GM12878 (cell line): ENCODE measurements around the gene GGT5. TPM values are rescaled to one million over a fixed set of nuclear protein-coding genes. Genes with fewer than 3 reads are reported as not detected.

Experiments
- ATAC-seq: fragments of 200-7000 bp; cut with Tn5 transposase; 3 replicates; pipeline ENCODE4 v1.9.1; 2020; ENCODE audit warnings: mild to moderate bottlenecking, moderate library complexity
- BruUV-seq: library from RNA; stranded (reverse); fragments of 400-500 nt; replicated peaks from 2 replicates; lab custom pipeline; 2021; lab: Mats Ljungman, UMichigan
- CTCF ChIA-PET: fragments of 300-600 bp; sonication (Branson Sonifier 250); formaldehyde crosslinking; extraction: SDS; loops from one replicate; lab custom pipeline; 2021; ENCODE audit warnings: inconsistent platforms; lab: Yijun Ruan, JAX
- POLR2A ChIA-PET: fragments of 350-600 bp; formaldehyde crosslinking; extraction: SDS; loops from one replicate; lab custom pipeline; 2021; ENCODE audit warnings: inconsistent platforms; lab: Charles Lee
- RAD21 ChIA-PET: fragments of 300-600 bp; sonication (Branson Sonifier 250); formaldehyde crosslinking; loops from one replicate; lab custom pipeline; 2023; ENCODE audit warnings: antibody characterized with exemption; ENCODE audit not compliant: unreplicated experiment; lab: Charles Lee
- SMC1A ChIA-PET: fragments of 300-600 bp; sonication (Branson Sonifier 250); formaldehyde crosslinking; loops from one replicate; lab custom pipeline; 2023; ENCODE audit not compliant: unreplicated experiment, uncharacterized antibody; lab: Charles Lee
- DNase-seq: peaks from one replicate; pipeline ENCODE4 v3.0.0-alpha.2; 2011; ENCODE audit warnings: low read depth, low spot score
- FAIRE-seq: peaks from 3 replicates; lab custom pipeline; 2011; peaks lifted over from hg19 to GRCh38; lab: Jason Lieb, UNC
- H2AFZ ChIP-seq: 2 replicates; pipeline ENCODE4 v1.6.0; 2011; ENCODE audit warnings: low read depth, low read length, control low read depth; ENCODE audit not compliant: control insufficient read depth
- H3K27ac ChIP-seq: 2 replicates; pipeline ENCODE4 v1.5.1; 2011; ENCODE audit warnings: control low read depth; ENCODE audit not compliant: control insufficient read depth, insufficient read depth
- H3K27me3 ChIP-seq, 2 experiments: replicated peaks in 1 of 2; 2 replicates each; pipeline versions ENCODE4 v1.6.0 to v1.6.1; 2011; ENCODE audit warnings: low read length in 1 of 2; ENCODE audit not compliant: control insufficient read depth in 2 of 2, insufficient read depth in 2 of 2
- H3K36me3 ChIP-seq, 2 experiments: 2 replicates each; pipeline ENCODE4 v1.5.1; 2011; ENCODE audit warnings: low read length in 1 of 2; ENCODE audit not compliant: control insufficient read depth in 2 of 2, insufficient read depth in 2 of 2
- H3K4me1 ChIP-seq: 2 replicates; pipeline ENCODE4 v1.6.1; 2011; ENCODE audit warnings: mild to moderate bottlenecking, low read length, moderate library complexity, mixed read lengths; ENCODE audit not compliant: control insufficient read depth, insufficient read depth
- H3K4me2 ChIP-seq: 2 replicates; pipeline ENCODE4 v1.6.0; 2011; ENCODE audit warnings: control low read depth; ENCODE audit not compliant: control insufficient read depth, insufficient read depth
- H3K4me3 ChIP-seq: fragments of 200-600 bp; sonication (generic); 2 replicates; pipeline ENCODE4 v1.5.1; 2016
- H3K79me2 ChIP-seq: 2 replicates; pipeline ENCODE4 v1.6.0; 2011; ENCODE audit warnings: low read length; ENCODE audit not compliant: control insufficient read depth, insufficient read depth
- H3K9ac ChIP-seq: 2 replicates; pipeline ENCODE4 v1.8.0; 2011; ENCODE audit warnings: low read length, control low read depth, mixed read lengths; ENCODE audit not compliant: control insufficient read depth, insufficient read depth
- H3K9me3 ChIP-seq: replicated peaks from 3 replicates; pipeline ENCODE4 v1.5.1; 2011; ENCODE audit warnings: mild to moderate bottlenecking, low read length; ENCODE audit not compliant: control insufficient read depth, insufficient read depth
- H4K20me1 ChIP-seq: 2 replicates; pipeline ENCODE4 v1.6.0; 2011; ENCODE audit not compliant: control insufficient read depth, insufficient read depth
- CBX3 ChIP-seq: fragments of 200-600 bp; sonication (generic); IDR thresholded peaks from 2 replicates; pipeline ENCODE4 v1.6.1; 2016; ENCODE audit warnings: low read depth, borderline replicate concordance
- CEBPB ChIP-seq, 2 experiments: fragments of 150-350 bp in 1 of 2; IDR thresholded peaks; 2 replicates each; pipeline ENCODE4 v1.6.1; 2012 to 2014; ENCODE audit warnings: low read depth in 2 of 2, low read length in 2 of 2, borderline replicate concordance in 1 of 2, inconsistent platforms in 1 of 2
- CTCF ChIP-seq, 3 experiments: IDR thresholded peaks in 2 of 3; conservative IDR thresholded peaks in 1 of 3; 2 replicates each; pipeline ENCODE4 v1.5.1; 2011; ENCODE audit warnings: low read depth in 3 of 3, low read length in 3 of 3, mild to moderate bottlenecking in 3 of 3, control low read depth in 2 of 3, moderate library complexity in 2 of 3, inconsistent platforms in 1 of 3, mixed read lengths in 1 of 3; ENCODE audit not compliant: control insufficient read depth in 2 of 3, insufficient read depth in 1 of 3; ENCODE audit errors: extremely low read depth in 1 of 3
- EED ChIP-seq: sonication (generic); IDR thresholded peaks from 2 replicates; pipeline ENCODE4 v1.6.1; 2016; ENCODE audit warnings: antibody characterized with exemption, low read depth
- ESRRA ChIP-seq: IDR thresholded peaks from 2 replicates; pipeline ENCODE4 v1.6.1; 2012; ENCODE audit warnings: mild to moderate bottlenecking, low read length, improper control_type of control experiment
- IRF4 ChIP-seq: IDR thresholded peaks from 2 replicates; pipeline ENCODE4 v1.6.1; 2011; ENCODE audit warnings: low read depth, low read length
- NBN ChIP-seq: fragments of 450-650 bp; IDR thresholded peaks from 2 replicates; pipeline ENCODE4 v1.6.1; 2016
- PKNOX1 ChIP-seq: fragments of 450-650 bp; IDR thresholded peaks from 2 replicates; pipeline ENCODE4 v1.6.1; 2016; ENCODE audit warnings: mild to moderate bottlenecking
- RAD21 ChIP-seq: IDR thresholded peaks from 2 replicates; pipeline ENCODE4 v1.6.1; 2011; ENCODE audit warnings: mild to moderate bottlenecking, low read depth, low read length, moderate library complexity; ENCODE audit not compliant: insufficient read depth
- RFX5 ChIP-seq: IDR thresholded peaks from 2 replicates; pipeline ENCODE4 v1.6.1; 2011; ENCODE audit warnings: low read depth, low read length, improper control_type of control experiment
- SMC3 ChIP-seq: IDR thresholded peaks from 2 replicates; pipeline ENCODE4 v1.6.1; 2011; ENCODE audit warnings: low read length, improper control_type of control experiment, borderline replicate concordance
- SPI1 ChIP-seq: IDR thresholded peaks from 2 replicates; pipeline ENCODE4 v1.6.1; 2011; ENCODE audit warnings: low read depth, mild to moderate bottlenecking, low read length, moderate library complexity, borderline replicate concordance; ENCODE audit not compliant: insufficient read depth
- USF1 ChIP-seq: IDR thresholded peaks from 2 replicates; pipeline ENCODE4 v1.6.1; 2011; ENCODE audit warnings: borderline replicate concordance, low read depth, mild to moderate bottlenecking, moderate library complexity, mixed read lengths, low read length; ENCODE audit not compliant: insufficient read depth; ENCODE audit errors: extremely low read length
- WGBS: methylation state at CpG from one replicate; pipeline ENCODE4 v1.1.6; 2016; ENCODE audit warnings: low lambda C conversion rate; ENCODE audit not compliant: insufficient replicate concordance, insufficient coverage; ENCODE audit errors: missing lambda C conversion rate; 5-methylcytosine and 5-hydroxymethylcytosine counted together
- in situ Hi-C: fragments of 300-500 bp; cut with MboI; formaldehyde crosslinking; loops from 9 replicates; pipeline ENCODE4 v1.14.3; 2018; ENCODE audit warnings: mixed read lengths
- intact Hi-C: fragments of 100-400 bp; cut with micrococcal nuclease; formaldehyde crosslinking; loops from one replicate; pipeline ENCODE4 v1.14.2; 2022; ENCODE audit not compliant: unreplicated experiment
- polyA plus RNA-seq, 11 experiments: library from polyadenylated mRNA; depleted of rRNA in 4 of 11; unstranded in 6 of 11; stranded (reverse) in 5 of 11; fragments of >200 nt; fragmentation: Nextera tagmentation in 4 of 11; fragmentation: Illumina TruSeq in 1 of 11; extraction: Ambion mirVana in 4 of 11; extraction: Trizol in 1 of 11; gene quantifications; 1 replicate in 1 of 11; 2 replicates in 10 of 11; pipeline versions ENCODE4 v1.2.1 to v1.2.3, GENCODE V29; 2011 to 2016; ENCODE audit warnings: inconsistent platforms in 2 of 11, missing spikeins in 2 of 11, low read depth in 1 of 11
- total RNA-seq, 4 experiments: library from RNA; depleted of rRNA in 3 of 4; stranded (reverse); fragments of >200 nt in 3 of 4; fragmentation: Illumina TruSeq in 1 of 4; extraction: Trizol in 1 of 4; gene quantifications; 2 replicates each; pipeline versions ENCODE4 v1.2.1 to v1.2.3, GENCODE V29; 2013 to 2021
- TF ChIP-seq, protein P1 (sequence below): fragments of 450-650 bp; IDR thresholded peaks from 2 replicates; pipeline ENCODE4 v1.6.1; 2016; ENCODE audit warnings: mild to moderate bottlenecking
- TF ChIP-seq, protein P2 (sequence below): IDR thresholded peaks from 2 replicates; pipeline ENCODE4 v1.6.1; 2011; ENCODE audit warnings: low read depth, mild to moderate bottlenecking, low read length, moderate library complexity, borderline replicate concordance; ENCODE audit errors: extremely low read depth

GGT5 gene
- total and polyA plus RNA-seq, 10 of the 15 experiments (the other 5 are each of a cell fraction or from before 2014, with no cell fraction given) = 0.34 TPM; not detected in 9

DNA sequence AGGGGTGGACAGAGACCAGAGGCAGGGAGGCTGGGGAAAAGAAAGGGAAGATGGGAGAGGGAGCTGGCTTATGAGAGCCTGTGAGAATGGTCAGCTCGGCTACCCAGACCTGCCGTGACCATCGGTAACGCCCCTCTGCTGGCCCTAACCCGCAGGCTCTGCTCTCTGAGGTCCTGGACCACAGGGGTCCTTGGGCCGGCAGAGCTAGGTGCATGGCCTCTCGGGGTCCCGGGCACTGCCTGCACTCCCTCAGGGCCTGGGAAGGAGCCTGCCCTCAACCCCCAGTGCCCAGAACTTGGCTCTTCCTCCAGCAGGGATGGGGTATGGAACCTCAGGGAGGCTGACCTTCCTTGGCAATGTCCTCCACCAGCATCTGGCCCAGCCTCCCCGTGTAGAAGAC lies 13.2 kb downstream of the GGT5 start (continued):
- TF ChIP-seq USF1 (no peak), NBN (no peak), ESRRA (no peak)
- TF ChIP-seq, all 136 proteins: peak for 0

DNA sequence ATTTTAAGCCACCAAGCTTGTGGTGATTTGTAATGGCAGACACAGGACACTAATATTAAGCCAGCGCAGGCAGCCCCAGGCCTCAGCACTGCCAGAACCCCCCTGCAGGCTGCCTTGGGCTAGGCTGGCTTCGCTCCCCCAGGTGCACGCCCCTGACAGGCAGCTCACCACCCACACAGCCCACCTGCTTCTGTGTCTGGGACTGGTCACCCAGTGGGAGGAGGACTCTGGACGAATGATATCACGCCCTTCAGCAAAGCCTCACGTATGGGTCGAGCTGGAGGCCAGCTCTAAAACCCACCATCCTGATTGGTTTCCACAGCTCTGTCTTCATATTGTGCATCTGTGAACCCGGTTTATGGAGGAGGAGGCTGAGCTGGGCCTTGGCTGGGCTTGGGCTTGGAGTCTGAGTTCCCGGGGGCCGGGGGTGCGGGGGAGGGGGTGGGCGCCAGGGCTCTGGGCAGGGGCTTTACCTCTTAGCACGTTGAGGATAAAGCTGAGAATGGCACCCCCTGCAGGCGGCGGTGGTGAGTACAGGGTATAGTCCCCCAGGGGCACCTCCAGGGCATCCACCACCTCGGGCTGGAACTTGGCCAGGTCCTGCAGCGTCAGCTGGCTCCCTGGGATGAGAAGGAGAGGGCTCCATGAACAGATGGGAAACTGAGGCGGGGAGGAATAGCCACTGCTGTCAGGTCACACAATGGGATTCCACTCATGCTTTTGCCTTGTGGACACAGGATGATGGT lies 13.8 kb downstream of the GGT5 start:
- intact Hi-C loops (no loop called here), in situ Hi-C loops (no loop called here)
- Histone ChIP-seq H3K79me2 (no peaks in the 10 kb centered on the region), H2AFZ (no peak overlapping the region), H3K9me3 (no peaks in the 10 kb centered on the region), H3K4me2 (no peak overlapping the region), H4K20me1 (no peaks in the 10 kb centered on the region), H3K27ac (no peak overlapping the region), H3K27me3 (no peaks in the 10 kb centered on the region), H3K36me3 (no peaks in the 10 kb centered on the region), H3K4me1 (no peaks in the 10 kb centered on the region), H3K9ac (no peak overlapping the region), H3K4me3 (no peak overlapping the region)
- FAIRE-seq (no peak), DNase-seq (no peak), ATAC-seq (peak; percentile 95)
- no TSS peak for BruUV-seq
- ChIA-PET POLR2A (no interaction called here), CTCF (interaction anchor here (0.6 to 3.7 kb wide), 17 partner anchors 8 to 218 kb away, joined by 3 to 27 read pairs (median 6); no protein-coding TSS in a partner anchor), SMC1A (interaction anchor here (0.9 to 2.0 kb wide), 4 partner anchors 33 to 174 kb away, joined by 3 to 16 read pairs (median 4); no protein-coding TSS in a partner anchor), RAD21 (interaction anchor here (0.6 to 1.7 kb wide), 6 partner anchors 11 to 242 kb away, joined by 3 to 13 read pairs (median 4); no protein-coding TSS in a partner anchor)
- 16% methylated on average over 13 of the region's 18 CpGs for WGBS
- TF ChIP-seq PKNOX1 (peak; percentile 23; the same call in 1 of the 2 replicates), CTCF (IDR thresholded peaks at IDR 0.05 in 2 of 3, conservative IDR thresholded peaks at IDR 0.05 in 1 of 3; ENCODE audit: control insufficient read depth in 2 of 3, extremely low read depth in 1 of 3, insufficient read depth in 1 of 3, low read depth in 3 of 3, low read length in 3 of 3) (peak; percentile 46 to 64 (median 56); a peak in 5 of 6 replicates), CEBPB (IDR thresholded peaks at IDR 0.05; ENCODE audit: borderline replicate concordance in 1 of 2, low read depth in 2 of 2, low read length in 2 of 2) (no peak), EED (no peak), CBX3 (no peak), RFX5 (no peak), SPI1 (no peak), RAD21 (peak; percentile 40), IRF4 (no peak), SMC3 (peak; percentile 41; the same call in 1 of the 2 replicates)
- TF ChIP-seq, protein P1, sequence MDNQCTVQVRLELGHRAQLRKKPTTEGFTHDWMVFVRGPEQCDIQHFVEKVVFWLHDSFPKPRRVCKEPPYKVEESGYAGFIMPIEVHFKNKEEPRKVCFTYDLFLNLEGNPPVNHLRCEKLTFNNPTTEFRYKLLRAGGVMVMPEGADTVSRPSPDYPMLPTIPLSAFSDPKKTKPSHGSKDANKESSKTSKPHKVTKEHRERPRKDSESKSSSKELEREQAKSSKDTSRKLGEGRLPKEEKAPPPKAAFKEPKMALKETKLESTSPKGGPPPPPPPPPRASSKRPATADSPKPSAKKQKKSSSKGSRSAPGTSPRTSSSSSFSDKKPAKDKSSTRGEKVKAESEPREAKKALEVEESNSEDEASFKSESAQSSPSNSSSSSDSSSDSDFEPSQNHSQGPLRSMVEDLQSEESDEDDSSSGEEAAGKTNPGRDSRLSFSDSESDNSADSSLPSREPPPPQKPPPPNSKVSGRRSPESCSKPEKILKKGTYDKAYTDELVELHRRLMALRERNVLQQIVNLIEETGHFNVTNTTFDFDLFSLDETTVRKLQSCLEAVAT = no peak
- TF ChIP-seq, protein P2, sequence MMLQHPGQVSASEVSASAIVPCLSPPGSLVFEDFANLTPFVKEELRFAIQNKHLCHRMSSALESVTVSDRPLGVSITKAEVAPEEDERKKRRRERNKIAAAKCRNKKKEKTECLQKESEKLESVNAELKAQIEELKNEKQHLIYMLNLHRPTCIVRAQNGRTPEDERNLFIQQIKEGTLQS = no peak
